SW480 (cell line): ENCODE results near the gene HS2ST1.
"Not testable (repeated sequence)": the region's sequence is repeated elsewhere in the genome, so short reads cannot be mapped to it uniquely, and the experiment has no call there.

Experiments
- DNase-seq: peaks from one replicate; pipeline ENCODE4 v3.0.0-alpha.2; 2016; ENCODE audit warnings: low spot score

The HS2ST1 gene

DNA sequence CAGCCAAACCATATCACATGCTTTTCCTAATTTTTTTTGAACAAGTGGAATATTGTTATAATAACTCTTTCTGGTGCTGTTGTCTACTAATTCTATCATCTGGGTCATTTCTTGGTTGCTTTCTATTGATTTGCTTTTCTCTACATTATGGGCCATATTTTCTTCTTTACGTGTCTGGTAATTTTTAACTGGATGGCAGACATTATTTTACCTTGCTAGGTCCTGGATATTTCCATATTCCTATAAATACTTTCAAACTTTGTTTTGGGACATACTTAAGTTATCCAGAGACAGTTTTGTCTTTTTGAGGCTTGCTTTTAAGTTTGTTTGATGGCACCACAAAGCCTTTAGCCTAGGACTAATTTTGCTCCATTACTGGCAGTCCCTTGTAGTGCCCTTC lies 11.3 kb downstream of the HS2ST1 start:
- DNase-seq, result no peak

GRCh38 chr1:86926883-86927282 lies 12.4 kb downstream of the HS2ST1 start:
- DNase-seq, result no peak

DNA sequence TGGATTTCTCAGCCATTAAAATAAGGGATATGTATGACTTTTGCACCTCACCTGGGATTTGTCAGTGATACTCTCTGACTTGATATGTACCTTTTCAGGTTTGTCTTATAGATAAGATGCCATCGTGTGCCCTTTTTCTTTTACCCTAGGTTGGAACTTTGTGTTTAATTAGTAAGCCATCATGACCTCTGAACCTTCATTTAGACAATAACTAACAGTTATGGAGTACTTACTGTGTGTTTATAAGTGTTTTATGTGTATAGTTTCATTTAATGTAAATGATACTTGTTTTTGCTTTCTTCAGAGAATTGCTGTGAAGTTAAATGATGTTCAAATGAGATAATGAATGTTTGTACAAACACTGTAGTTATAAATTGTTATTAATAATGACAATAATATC lies 14.4 kb downstream of the HS2ST1 start:
- no peak for DNase-seq

DNA sequence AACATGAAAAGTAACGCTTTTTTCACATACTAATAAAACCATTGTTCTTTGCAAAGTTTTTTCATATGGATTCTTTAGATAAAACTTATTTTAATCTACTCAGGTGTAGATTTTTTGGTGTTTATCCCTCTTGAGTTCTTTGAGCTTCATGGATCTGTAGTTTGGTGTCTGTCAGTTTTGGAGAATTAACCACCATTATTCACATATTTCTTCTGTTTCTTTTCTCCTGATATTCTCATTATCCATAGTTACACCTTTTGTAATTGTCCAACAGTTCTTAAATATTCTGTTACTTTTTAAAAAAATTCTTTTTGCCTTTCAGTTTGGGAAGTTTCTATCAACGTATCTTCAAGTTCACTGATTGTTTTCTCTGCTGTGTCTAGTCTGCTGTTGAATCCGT lies 18.6 kb downstream of the HS2ST1 start:
- no peak for DNase-seq

DNA sequence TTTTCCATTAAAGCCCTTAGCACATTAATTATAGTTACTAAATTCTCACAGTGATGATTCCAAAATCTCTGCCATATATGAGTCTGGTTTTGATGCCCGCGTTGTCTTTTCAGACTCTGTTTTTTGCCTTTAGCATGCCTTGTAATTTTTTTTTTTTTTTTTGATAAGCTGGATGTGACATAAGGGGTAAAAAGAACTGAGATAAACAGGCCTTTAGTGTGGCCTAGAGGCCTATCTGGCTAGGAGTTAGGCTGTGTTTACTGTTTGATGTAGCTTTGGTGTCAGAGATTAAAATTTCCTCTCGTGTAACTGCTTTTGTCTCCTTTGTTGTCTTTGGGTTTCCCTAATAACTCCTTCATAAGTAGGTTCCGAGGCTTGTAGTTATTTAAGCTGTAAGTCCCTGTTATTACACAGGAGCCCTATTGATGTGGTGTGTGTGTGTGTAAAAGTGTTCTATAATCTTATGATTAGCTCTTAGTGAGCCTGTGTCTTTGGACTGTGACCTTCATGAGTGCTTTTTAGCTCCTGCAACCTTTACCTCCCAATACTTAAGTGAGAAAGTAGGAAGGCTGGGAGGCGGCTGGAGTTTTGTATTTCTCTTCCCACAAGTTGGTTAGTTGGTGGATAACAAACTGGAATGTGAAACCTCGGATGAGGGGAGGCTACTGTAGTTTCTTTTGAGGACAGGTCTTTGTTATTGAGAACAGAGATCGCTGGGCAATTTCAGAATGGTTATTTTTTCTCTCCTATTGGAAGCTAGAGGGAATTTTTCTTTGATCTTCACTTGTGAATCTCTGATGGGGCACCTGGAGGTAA lies 19.3 kb downstream of the HS2ST1 start:
- DNase-seq, result peak; percentile 53

DNA sequence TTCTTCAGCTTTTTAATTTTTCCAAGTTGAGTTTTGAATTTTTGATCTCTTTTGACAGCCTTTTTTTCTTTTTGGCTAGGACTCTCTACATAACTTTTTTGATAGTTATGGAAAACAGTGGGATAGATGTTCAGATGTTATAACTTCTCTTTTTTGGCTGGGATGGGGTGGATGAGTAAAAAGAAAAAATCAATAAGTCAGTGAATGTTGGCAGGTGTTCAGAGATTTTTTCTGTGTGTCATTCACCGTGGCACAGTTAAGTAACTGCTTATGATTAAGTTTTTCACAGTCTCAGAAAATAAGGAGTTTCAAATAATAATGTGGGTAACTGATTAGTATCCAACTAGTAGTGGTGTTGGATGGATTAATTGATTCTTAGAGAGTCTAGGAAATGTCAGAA lies 24.0 kb downstream of the HS2ST1 start:
- no peak for DNase-seq

- DNase-seq, result no peak
These were observed 24.4 kb downstream of the HS2ST1 start for GRCh38 chr1:86938855-86939254.

DNA sequence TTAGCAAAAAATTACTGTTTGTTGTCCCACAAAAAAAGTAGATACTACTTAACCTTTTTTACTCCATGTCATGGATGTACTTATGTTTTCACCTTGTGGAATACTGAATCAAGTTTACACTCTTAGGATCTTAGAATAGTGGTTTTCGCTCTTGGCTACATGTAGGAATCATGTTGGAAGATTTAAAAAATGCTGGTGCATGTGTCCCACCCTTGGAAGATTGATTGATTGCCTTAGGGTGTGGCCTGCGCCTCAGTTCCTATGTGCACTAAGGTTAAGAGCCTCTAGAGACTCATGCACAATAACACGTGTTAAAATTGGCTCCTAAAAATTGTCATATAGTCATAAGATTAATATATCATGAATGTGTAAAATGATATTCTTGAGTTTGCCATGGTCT lies 25.0 kb downstream of the HS2ST1 start:
- DNase-seq, result no peak

GRCh38 chr1:86940599-86940998 lies 26.2 kb downstream of the HS2ST1 start:
- no peak for DNase-seq

DNA sequence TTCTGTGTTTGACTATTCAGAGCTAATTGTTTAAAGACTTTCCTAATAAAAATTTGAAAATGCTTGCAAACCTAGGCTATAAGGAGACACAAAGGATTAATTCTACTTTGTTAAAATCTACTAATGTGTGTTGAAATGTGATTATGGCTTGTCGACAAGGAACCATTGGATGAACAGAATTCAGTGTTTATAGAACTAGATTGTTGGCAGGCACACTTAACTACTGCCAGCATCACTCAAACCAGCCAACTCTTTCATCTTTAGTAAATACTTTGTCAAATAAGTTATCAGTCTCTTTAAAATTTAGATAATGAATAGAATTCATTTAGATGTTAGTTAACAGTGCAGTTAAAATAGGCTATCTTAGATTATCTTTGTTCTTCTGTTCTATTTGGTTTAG lies 27.6 kb downstream of the HS2ST1 start:
- DNase-seq, result no peak

DNA sequence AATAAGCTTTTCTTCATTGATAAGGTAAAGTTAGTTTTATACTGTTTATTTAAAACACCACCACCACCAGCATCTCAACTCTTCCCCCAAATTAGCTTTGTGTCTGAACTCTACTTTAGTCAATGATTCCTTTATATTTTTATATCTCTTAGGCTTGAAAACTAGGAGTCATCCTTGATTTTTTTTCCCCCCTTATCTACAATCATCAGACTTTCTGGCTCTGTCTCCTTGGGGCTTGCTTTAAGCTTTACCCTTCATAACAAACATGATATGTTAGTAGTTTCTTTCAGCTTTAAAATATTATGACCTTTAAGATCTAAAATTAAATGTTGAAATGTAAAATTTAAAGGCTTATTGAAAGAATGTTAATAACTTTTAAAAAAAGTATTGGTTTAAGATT lies 28.3 kb downstream of the HS2ST1 start:
- no peak for DNase-seq

- DNase-seq, result no peak
These were observed 33.8 kb downstream of the HS2ST1 start for GRCh38 chr1:86948212-86948611.

- DNase-seq, result no peak
These were observed 36.4 kb downstream of the HS2ST1 start for GRCh38 chr1:86950712-86951419.

- DNase-seq, result no peak
These were observed 37.0 kb downstream of the HS2ST1 start for GRCh38 chr1:86951430-86951829.

GRCh38 chr1:86953167-86953566 lies 38.7 kb downstream of the HS2ST1 start:
- no peak for DNase-seq

GRCh38 chr1:86955678-86956077 lies 41.2 kb downstream of the HS2ST1 start:
- DNase-seq, result no peak

GRCh38 chr1:86956221-86956620 lies 41.8 kb downstream of the HS2ST1 start:
- no peak for DNase-seq

GRCh38 chr1:86957221-86957620 lies 42.8 kb downstream of the HS2ST1 start:
- DNase-seq, result no peak

- DNase-seq, result no peak
These were observed 46.1 kb downstream of the HS2ST1 start for GRCh38 chr1:86960548-86960947.

GRCh38 chr1:86963841-86964240 lies 49.4 kb downstream of the HS2ST1 start:
- not testable (repeated sequence) for DNase-seq

DNA sequence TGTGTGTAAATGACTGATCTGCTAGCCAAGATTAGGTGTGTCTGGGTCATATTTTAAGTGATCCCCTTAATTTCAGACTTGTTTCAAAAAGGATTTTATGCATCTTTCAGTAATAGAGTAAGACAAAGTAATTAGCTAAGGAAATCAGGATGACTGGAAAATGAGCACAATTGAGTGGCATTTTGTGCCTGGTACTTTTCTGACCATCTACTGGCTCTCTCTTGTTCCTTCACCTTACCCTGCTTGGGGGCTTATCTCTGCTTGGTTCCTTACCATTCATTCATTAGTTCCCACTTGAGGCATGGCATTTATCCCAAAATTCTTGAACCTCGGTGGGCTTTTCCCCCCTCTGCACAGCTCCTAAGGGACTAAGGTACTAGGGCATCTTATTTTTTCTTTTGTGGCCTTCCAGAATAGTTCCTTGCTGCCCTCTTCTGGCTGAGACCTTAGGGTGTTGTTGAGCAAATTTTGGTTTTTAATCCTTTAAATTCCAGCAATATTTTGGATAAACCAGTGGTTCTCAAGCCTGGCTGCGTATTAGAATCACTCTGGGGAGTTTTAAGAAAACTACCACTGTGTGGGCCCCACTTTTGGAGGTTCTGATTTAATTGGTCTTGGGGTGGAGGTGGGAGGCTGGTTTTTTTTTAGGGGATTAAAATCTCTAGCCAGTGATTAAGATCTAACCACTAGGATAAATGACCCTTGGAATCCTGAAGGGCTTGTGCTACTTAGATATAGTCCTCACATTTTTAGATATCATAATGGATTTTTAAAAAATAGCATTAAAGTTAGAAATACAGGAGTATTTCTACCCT lies 50.8 kb downstream of the HS2ST1 start:
- DNase-seq, result peak; percentile 24

- DNase-seq, result no peak
These were observed 51.4 kb downstream of the HS2ST1 start for GRCh38 chr1:86965827-86966182.

DNA sequence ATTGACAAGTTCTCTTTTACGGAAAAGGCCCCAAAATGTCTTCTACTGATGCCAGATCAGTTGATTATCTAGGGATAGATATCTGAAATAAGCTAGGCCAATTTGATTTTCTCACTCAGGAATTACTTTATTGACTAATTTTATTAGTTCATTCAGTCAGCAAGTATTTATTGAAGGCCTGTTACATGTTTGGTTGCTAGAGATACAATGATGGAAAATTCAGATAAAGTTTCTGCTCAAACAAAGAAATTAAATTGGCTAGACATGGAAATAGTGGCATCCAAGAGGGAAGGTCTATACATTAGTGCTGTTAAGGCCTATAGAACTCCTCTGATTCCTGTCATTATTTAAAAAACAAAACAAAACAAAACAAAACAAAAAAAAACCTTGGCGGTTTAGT lies 56.5 kb downstream of the HS2ST1 start:
- DNase-seq, result no peak
